ENCODE measurements around the gene GNAI3. TPM values are rescaled to one million over a fixed set of nuclear protein-coding genes. Genes with fewer than 3 reads are reported as not detected.
"Not testable (repeated sequence)": the region's sequence is repeated elsewhere in the genome, so short reads cannot be mapped to it uniquely, and the experiment has no call there.

The GNAI3 gene
- total RNA-seq, 1 donor from 2014 or later = 8.7 TPM

DNA sequence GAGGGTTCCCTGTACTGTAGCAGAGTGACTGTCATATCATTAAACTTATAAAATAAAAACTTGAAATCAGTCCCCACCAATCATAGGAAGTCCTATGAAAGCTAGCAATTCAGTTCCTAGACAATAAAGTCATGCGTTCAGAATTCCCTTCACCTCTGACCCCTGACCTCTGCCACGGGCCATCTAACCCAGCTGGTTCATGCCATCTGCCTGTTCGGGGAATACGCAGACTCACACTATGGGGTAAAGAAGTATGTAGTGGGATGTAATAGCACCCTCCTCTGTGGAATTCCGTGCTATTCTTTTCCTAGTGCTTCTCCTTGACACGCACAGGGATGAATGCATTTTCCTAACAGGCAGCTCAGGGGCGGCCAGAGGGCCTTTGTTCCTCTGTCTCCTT is 109.6 kb downstream of the GNAI3 start:
- DNase-seq (ENCODE audit: low read depth in 2 of 2) = no peak

DNA sequence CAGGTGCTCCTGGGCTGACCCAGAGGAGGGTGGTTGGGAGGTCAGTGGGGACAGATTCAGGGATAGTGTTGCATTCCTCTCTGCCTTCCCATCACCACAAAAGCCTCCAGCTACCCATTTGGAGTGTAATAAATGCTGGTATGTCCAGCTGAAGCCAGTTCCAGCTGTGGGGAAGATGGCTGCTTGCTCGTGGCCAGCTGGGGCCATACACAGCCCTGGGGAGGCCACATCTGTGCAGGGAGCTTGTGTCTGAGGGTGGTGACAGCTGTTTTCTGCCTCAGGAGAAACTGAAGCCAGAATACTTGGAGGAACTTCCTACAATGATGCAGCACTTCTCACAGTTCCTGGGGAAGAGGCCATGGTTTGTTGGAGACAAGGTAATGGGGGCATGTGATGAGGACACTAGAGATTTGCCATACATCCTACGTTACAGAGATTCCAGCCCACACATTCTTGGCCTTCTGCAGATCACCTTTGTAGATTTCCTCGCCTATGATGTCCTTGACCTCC is 110.2 kb downstream of the GNAI3 start:
- DNase-seq (ENCODE audit: low read depth in 2 of 2) = no peak

DNA sequence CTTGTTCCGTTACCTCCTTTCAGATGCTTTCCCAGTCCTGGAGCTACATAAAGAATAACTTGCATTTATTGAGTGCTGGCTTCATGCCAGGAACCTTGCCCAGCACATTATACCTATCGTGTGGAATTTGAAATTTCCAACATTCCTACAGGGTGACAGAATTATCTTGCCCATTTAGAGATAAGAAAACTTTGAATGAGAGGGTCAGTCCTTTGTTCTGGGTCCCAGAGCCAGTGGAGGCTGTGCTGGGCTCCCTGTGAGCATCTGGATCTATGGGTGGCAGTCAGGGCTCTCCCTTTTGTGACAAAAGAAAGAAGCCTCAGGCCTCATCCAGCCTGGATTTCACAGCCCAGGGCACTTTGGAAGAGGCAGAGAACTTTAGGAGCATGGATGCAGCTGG is 110.7 kb downstream of the GNAI3 start:
- peak in 1 of 2 donors; percentile 31 for DNase-seq (ENCODE audit: low read depth in 2 of 2)

DNA sequence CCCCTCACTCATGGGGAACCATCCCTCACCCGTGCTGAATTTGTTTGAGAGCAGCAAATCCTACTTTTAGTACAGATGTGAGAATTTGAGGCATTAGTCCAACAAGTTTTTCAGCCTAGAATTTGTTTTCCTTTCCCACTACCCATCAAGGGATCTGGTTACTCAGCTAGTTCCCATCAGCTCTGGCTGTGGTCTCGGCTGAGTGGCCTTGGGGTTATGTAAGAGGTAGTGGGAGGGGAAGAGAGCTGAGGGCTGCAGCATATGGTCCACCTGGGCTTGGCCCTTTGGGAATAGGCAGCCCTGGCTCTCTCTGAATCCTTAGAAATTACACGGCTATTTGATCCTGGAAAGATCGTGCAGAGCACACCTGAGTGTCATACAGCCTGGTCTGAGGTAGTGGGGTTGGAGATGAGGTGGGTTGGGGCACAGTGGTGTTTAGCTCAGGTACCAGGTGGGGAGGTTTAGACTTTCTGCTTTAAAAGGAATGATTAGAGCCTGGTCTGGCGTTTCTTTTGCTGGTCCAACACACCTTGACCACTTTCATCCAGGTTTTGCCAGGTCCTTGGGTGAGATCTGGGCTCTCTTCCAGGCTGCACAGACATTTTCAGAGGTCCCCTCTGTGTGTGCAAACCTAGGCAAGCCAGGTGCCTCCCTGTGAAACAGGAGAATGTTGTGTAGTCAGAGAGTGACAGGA is 111.7 kb downstream of the GNAI3 start:
- DNase-seq (ENCODE audit: low read depth in 2 of 2) = no peak

DNA sequence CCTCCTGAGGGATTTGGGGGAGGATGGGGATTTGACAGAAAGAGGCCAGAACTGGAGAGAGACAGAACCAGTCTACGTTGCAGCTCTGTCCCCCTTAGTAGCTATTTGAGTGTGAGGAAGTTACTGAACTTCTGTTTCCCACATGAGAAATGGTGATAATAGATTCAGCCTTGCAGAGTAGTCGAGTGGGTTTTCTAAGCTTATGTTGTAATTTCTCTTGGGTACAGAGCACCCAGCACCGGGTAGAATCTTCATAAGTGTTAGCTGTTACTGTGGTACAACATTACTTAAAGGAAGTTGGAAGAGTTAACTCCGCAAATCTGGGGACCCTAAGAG is 112.2 kb downstream of the GNAI3 start:
- not testable (repeated sequence) for DNase-seq (ENCODE audit: low read depth in 2 of 2)

DNA sequence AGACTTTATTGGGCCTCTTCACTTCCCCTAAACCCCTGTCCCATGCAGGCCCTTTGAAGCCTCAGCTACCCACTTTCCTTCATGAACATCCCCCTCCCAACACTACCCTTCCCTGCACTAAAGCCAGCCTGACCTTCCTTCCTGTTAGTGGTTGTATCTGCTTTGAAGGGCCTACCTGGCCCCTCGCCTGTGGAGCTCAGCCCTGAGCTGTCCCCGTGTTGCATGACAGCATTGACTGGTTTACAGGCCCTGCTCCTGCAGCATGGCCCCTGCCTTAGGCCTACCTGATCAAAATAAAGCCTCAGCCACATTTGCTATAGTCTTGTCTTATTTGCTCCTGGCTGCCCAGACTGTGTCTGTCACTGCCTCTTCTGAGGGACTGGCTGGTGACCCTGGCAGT is 113.0 kb downstream of the GNAI3 start:
- no peak for DNase-seq (ENCODE audit: low read depth in 2 of 2)

DNA sequence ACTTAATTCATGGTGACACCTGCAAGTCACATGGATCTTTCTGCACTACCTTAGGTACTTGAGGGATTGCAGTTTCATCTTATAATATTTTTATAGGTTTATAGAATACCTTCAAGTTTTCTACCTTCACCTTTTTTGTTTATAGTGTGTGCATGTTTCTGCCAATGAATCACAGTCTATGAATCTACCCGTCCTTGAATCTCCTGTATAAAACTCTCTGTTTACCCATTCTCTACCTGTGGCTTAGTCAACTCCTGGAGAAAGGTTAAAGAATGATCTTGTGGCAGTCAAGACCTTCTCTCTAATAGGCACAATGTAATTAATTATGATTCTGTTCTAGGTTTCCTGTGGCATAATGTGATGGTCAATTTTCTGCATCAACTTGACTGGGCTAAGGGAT is 116.3 kb downstream of the GNAI3 start:
- no peak for DNase-seq (ENCODE audit: low read depth in 2 of 2)

DNA sequence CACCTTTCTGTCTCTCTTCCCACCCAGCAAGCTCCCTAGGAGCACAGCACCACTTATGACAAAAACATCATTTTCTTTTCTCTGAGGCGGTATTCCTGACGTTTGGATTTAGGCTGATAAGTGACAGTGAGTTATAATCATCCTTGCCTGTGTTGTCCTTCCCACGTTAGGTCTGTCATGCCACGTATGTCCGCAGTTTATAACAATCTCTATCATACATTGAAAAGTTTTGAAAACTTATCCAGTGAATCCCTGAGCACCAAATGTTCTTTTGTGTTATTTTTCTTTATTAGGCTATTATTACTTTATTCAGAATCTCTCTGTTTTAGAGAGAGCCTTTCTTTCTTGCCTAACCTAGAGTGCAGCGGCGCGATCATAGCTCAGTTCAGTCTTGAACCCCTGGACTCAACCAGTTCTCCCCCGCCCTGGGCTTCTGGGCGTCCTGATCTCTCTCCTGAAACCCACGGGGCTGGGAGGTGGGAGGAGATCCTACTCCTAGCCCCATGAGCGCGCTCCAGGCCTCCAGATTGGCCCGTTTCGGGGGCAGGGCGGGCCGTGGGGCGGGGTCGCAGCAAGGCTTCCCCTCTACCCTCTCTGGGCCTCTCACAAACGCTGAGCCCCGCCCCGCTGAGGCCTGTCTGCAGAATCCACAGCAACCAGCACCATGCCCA is 119.2 kb downstream of the GNAI3 start, which contains the start of gene GSTM2:
GSTM2 (plus strand) TSS at position 606 of the 671 bp plus-strand sequence; CDS start at position 665, 59 bp downstream.
- peak; percentile 75 to 85 for DNase-seq (ENCODE audit: low read depth in 2 of 2)

Other genes starting within 250 kb of the GNAI3 start
- not detected in 2 replicates for gene MYBPHL, start 241.6 kb upstream of the GNAI3 start, total RNA-seq
- 9.5 and 11.6 TPM in 2 replicates for gene SORT1, start 150.7 kb upstream of the GNAI3 start, total RNA-seq
- 33.7 and 42.5 TPM in 2 replicates for gene PSMA5, start 122.2 kb upstream of the GNAI3 start, total RNA-seq
- gene SYPL2, start 82.1 kb upstream of the GNAI3 start, total RNA-seq = under 0.01 TPM in 1 of 2 replicates, not detected in the other
- 0.65 and 0.79 TPM in 2 replicates for gene ATXN7L2, start 64.7 kb upstream of the GNAI3 start, total RNA-seq
- 3.1 and 4.6 TPM in 2 replicates for gene CYB561D1, start 54.5 kb upstream of the GNAI3 start, total RNA-seq
- 0.65 and 1.4 TPM in 2 replicates for gene AMIGO1, start 38.9 kb upstream of the GNAI3 start, total RNA-seq
- gene GPR61, start 8.7 kb upstream of the GNAI3 start, total RNA-seq = 0.20 and 0.22 TPM in 2 replicates
- gene GNAT2, start 71.0 kb downstream of the GNAI3 start, total RNA-seq = under 0.01 and 0.22 TPM in 2 replicates
- gene AMPD2, start 71.2 kb downstream of the GNAI3 start, total RNA-seq = 25.3 and 26.8 TPM in 2 replicates
- 0.40 and 0.65 TPM in 2 replicates for gene GSTM4, start 107.5 kb downstream of the GNAI3 start, total RNA-seq
- 0.87 and 1.4 TPM in 2 replicates for gene GSTM2, start 119.4 kb downstream of the GNAI3 start, total RNA-seq
- not detected in 2 replicates for gene GSTM1, start 139.2 kb downstream of the GNAI3 start, total RNA-seq
- gene GSTM5, start 163.6 kb downstream of the GNAI3 start, total RNA-seq = under 0.01 TPM in 1 of 2 replicates, not detected in the other
- 36.3 and 42.9 TPM in 2 replicates for gene GSTM3, start 192.4 kb downstream of the GNAI3 start, total RNA-seq
- gene EPS8L3, start 215.3 kb downstream of the GNAI3 start, total RNA-seq = not detected in 2 replicates